KBM-7 (cell line): ENCODE measurements around the gene COX19.
"Not testable (repeated sequence)": the region's sequence is repeated elsewhere in the genome, so short reads cannot be mapped to it uniquely, and the experiment has no call there.

Source experiments
- DNase-seq: peaks from one replicate; pipeline ENCODE4 v3.0.0-alpha.2; 2015
- in situ Hi-C: fragments of 300-500 bp; cut with MboI; formaldehyde crosslinking; loops from 2 replicates; pipeline ENCODE4 v1.14.3; 2020; ENCODE audit warnings: low sequenced_read_pairs, low pct_unique_long_range_greater_than_20kb, mixed read lengths

COX19 gene

GRCh38 chr7:1012004-1012715 is 36.8 kb upstream of the COX19 start:
- DNase-seq = no peak
- in situ Hi-C loops = no loop called here

- in situ Hi-C loops = no loop called here
- no peak for DNase-seq
These were observed 36.1 kb upstream of the COX19 start for GRCh38 chr7:1011297-1012003.

- in situ Hi-C loops = no loop called here
- no peak for DNase-seq
These were observed 34.9 kb upstream of the COX19 start for GRCh38 chr7:1010226-1010625.

- in situ Hi-C loops = no loop called here
- no peak for DNase-seq
These were observed 34.4 kb upstream of the COX19 start for GRCh38 chr7:1009747-1010146.

- no peak for DNase-seq
- in situ Hi-C loops = no loop called here
These were observed 33.5 kb upstream of the COX19 start for GRCh38 chr7:1008733-1009363.

- DNase-seq = no peak
- in situ Hi-C loops = no loop called here
These were observed 32.6 kb upstream of the COX19 start for GRCh38 chr7:1007901-1008300.

- in situ Hi-C loops = no loop called here
- DNase-seq = no peak
These were observed 30.0 kb upstream of the COX19 start for GRCh38 chr7:1005303-1005702.

- DNase-seq = no peak
- in situ Hi-C loops = no loop called here
These were observed 28.9 kb upstream of the COX19 start for GRCh38 chr7:1004018-1004852.

GRCh38 chr7:1002445-1002844 is 27.1 kb upstream of the COX19 start:
- in situ Hi-C loops, DNase-seq: not testable (repeated sequence)

GRCh38 chr7:1002026-1002425 is 26.7 kb upstream of the COX19 start:
- in situ Hi-C loops, DNase-seq: not testable (repeated sequence)

- in situ Hi-C loops, DNase-seq: not testable (repeated sequence)
These were observed 25.9 kb upstream of the COX19 start for GRCh38 chr7:1001069-1001770.

- DNase-seq = no peak
- in situ Hi-C loops = no loop called here
These were observed 24.9 kb upstream of the COX19 start for GRCh38 chr7:999941-1000935.

- in situ Hi-C loops = no loop called here
- DNase-seq = no peak
These were observed 24.0 kb upstream of the COX19 start for GRCh38 chr7:999149-999879.

GRCh38 chr7:997404-998395 is 22.4 kb upstream of the COX19 start:
- DNase-seq = no peak
- in situ Hi-C loops = no loop called here

GRCh38 chr7:996079-996872 is 20.9 kb upstream of the COX19 start:
- in situ Hi-C loops = no loop called here

More at GRCh38 chr7:996079-996872, 20.9 kb upstream of the COX19 start:
- DNase-seq = no peak
